K562 (cell line): ENCODE data around the gene CFAP52.

ENCODE experiments used
- CBX1 ChIP-seq: sonication (generic); IDR thresholded peaks from 2 replicates; pipeline ENCODE4 v1.6.1; 2016; ENCODE audit warnings: antibody characterized with exemption, low read depth, mild to moderate bottlenecking
- POLR2H ChIP-seq: IDR thresholded peaks from 2 replicates; pipeline ENCODE4 v1.6.1; 2016; ENCODE audit warnings: missing genetic modification characterization, low read depth, mild to moderate bottlenecking, control low read depth, missing compliant biosample characterization, moderate library complexity
- ZBTB1 ChIP-seq: sonication (generic); formaldehyde crosslinking; IDR thresholded peaks from 2 replicates; pipeline ENCODE4 v1.8.1; 2023; ENCODE audit warnings: missing genetic modification reagents, low read depth, mild to moderate bottlenecking, borderline replicate concordance

- no peak for TF ChIP-seq CBX1
- no peak for TF ChIP-seq ZBTB1 (CRISPR knock-in tag)
- TF ChIP-seq POLR2H = no peak
These were observed 899 bp downstream of the CFAP52 start for GRCh38 chr17:9577373-9577709.
